ENCODE measurements around the gene ACTR3C.

- no peak for TF ChIP-seq CTCF (IDR thresholded peaks at IDR 0.05 in 4 of 5, conservative IDR thresholded peaks at IDR 0.05 in 1 of 5)
- TF ChIP-seq POLR2A (IDR thresholded peaks at IDR 0.05) = no peak
Observed at GRCh38 chr7:150311146-150311545, 12.2 kb downstream of the ACTR3C start.
